Gastrocnemius medialis (tissue), 4 donors: ENCODE measurements around the gene TMEM18.

Experiments
- CTCF ChIP-seq, 5 experiments: fragments of 450-650 bp in 3 of 5; fragments of 200-600 bp in 2 of 5; sonication (generic) in 2 of 5; IDR thresholded peaks in 4 of 5; conservative IDR thresholded peaks in 1 of 5; 1 replicate in 4 of 5; 2 replicates in 1 of 5; pipeline ENCODE4 v1.5.1; 2016 to 2019; ENCODE audit warnings: antibody characterized with exemption in 5 of 5, mild to moderate bottlenecking in 3 of 5, moderate library complexity in 3 of 5
- POLR2A ChIP-seq, 2 donors: fragments of 450-650 bp; IDR thresholded peaks; one replicate each; pipeline ENCODE4 v1.6.1; 2017; ENCODE audit warnings: antibody characterized with exemption in 2 of 2, mild to moderate bottlenecking in 2 of 2, moderate library complexity in 2 of 2

- TF ChIP-seq CTCF (IDR thresholded peaks at IDR 0.05 in 4 of 5, conservative IDR thresholded peaks at IDR 0.05 in 1 of 5) (no peak), POLR2A (IDR thresholded peaks at IDR 0.05) (no peak)
These were observed 15.9 kb downstream of the TMEM18 start for GRCh38 chr2:661360-661635.
